ENCODE data around the gene TYW5.

DNA sequence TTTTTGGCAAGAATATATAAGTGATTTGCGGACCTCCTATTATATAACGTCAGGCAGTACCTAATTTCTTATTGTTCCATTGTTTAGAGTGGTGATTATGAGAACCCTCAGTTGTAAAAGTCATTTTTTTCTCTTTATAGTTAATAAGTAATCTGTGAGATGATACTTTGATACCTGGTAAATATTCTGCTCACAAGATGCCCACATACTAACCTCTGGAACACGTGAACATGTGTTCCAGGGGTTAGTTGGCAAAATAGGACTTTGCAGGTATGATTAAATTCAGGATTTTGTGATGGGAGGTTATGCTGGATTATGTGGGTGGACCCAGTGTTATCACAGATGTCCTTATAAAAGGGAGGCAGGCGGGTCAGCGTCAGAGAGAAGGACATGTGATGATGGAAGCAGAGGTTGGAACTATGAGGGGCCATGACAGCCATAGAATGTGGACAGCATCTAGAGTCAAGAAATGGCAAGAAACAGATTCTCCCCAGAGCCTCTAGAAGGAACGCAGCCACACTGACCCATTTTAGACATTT lies 16.9 kb upstream of the TYW5 start:
- TF ChIP-seq, protein P1, sequence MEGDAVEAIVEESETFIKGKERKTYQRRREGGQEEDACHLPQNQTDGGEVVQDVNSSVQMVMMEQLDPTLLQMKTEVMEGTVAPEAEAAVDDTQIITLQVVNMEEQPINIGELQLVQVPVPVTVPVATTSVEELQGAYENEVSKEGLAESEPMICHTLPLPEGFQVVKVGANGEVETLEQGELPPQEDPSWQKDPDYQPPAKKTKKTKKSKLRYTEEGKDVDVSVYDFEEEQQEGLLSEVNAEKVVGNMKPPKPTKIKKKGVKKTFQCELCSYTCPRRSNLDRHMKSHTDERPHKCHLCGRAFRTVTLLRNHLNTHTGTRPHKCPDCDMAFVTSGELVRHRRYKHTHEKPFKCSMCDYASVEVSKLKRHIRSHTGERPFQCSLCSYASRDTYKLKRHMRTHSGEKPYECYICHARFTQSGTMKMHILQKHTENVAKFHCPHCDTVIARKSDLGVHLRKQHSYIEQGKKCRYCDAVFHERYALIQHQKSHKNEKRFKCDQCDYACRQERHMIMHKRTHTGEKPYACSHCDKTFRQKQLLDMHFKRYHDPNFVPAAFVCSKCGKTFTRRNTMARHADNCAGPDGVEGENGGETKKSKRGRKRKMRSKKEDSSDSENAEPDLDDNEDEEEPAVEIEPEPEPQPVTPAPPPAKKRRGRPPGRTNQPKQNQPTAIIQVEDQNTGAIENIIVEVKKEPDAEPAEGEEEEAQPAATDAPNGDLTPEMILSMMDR (IDR thresholded peaks at IDR 0.05) = no peak
- TF ChIP-seq POLR2A (IDR thresholded peaks at IDR 0.05) = no peak
